NCI-H524 treated with DMSO at 0.1 percent for 48 hours (cell line): ENCODE results near the gene USP31.

ENCODE experiments used
- DNase-seq: peaks from one replicate; lab custom pipeline; 2025; lab: John Stamatoyannopoulos, UW

USP31 gene

DNA sequence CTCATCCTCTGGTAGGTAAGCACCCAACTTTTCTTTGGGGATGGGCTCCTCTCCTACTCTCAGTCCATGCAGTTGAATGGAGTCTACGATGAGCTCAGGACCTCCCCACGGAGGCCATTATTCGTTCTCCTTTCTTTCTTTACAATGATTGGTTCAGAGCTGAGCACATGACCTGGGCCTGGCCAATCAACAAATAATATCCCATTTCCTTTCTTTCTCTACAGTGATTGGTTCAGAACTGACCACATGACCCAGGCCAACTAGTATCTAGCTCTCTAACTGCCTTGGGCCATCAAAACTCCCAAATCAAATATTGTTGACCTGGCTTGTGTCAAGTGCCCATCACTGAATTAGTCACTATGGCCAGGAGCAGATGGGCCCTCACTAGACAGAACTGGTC lies 129.2 kb downstream of the USP31 start:
- DNase-seq: no peak

DNA sequence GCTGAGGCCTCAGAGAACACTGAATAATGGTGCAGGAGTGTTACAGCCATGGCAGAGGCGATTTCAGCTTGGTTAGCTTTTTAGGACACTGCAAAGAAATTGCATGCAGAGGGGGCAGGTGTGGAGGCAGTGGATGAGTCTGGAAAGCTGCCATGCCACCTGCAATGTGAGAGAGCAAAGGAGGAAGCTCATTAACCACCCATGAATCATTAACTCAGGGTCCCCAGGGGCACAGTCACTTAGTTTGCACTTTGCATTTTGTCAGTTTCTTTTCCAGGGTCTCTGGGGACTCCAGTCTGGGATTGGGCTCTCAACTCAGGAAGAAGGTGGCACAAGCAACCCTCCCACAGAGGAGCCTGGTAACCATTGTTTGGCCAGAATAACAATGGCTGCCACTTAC lies 132.9 kb downstream of the USP31 start:
- no peak for DNase-seq

DNA sequence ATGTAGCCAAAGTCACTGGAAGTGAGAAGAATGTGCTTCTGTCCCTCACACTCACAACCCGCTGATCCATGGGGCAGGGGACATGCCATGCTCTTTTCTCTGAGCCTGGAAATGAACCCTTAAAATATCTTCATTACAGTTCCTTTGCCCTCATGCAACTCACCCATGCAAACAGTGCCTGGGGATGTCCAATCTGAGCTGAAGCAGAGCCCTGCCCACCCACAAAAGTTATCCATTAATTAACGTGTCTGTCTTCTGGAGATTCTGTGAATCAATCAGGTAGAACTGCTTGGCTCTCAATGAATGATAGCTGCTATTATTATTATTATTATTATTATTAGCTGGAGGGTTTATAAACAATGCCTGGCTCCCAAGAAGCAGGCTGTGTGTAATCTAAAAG lies 133.7 kb downstream of the USP31 start:
- no peak for DNase-seq

DNA sequence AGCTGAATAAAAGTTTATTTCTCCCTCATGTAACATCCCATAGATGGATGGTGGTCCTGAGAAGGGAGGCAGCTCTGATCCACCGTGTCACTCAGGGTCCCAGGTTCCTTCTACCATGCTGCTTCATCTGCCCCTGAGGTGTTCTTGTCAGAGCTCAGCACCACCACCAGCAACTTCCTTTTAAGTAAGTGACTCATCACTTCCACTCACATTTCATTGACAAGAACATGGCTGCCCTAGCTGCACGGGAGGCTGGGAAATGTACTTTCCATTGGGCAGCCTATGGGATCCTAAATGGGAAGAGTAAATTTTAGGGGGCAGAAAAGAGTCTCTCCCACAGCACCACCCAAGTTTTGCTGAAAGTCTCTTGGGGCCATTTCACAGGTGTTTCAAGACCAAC lies 134.7 kb downstream of the USP31 start:
- DNase-seq: no peak
